Natural killer cell (primary cell): Measurements from ENCODE around the gene KIAA1328. TPM values are rescaled to one million over a fixed set of nuclear protein-coding genes. Genes with fewer than 3 reads are reported as not detected.

Source experiments
- ATAC-seq, 3 donors: fragments of 150-1000 bp in 2 of 3; fragments of 200-7000 bp in 1 of 3; cut with Tn5 transposase; 1 replicate in 1 of 3; 2 replicates in 2 of 3; pipeline ENCODE4 v1.10.0; 2021; ENCODE audit warnings: mild to moderate bottlenecking in 2 of 3, moderate library complexity in 2 of 3
- DNase-seq, 2 donors: peaks; one replicate each; pipeline versions ENCODE4 v3.0.0 to v3.0.0-alpha.2; 2013 to 2021; ENCODE audit warnings: mixed read lengths in 1 of 2
- H3K27ac ChIP-seq: one replicate; pipeline ENCODE4 v1.5.1; 2013; ENCODE audit warnings: mild to moderate bottlenecking, low read length
- H3K27me3 ChIP-seq: one replicate; pipeline ENCODE4 v1.6.1; 2013; ENCODE audit warnings: low read length; ENCODE audit not compliant: control insufficient read depth, insufficient read depth
- H3K36me3 ChIP-seq: one replicate; pipeline ENCODE4 v1.6.1; 2013; ENCODE audit warnings: low read length; ENCODE audit not compliant: control insufficient read depth, insufficient read depth
- H3K4me1 ChIP-seq: one replicate; pipeline ENCODE4 v1.6.1; 2013; ENCODE audit warnings: low read length; ENCODE audit not compliant: control insufficient read depth, insufficient read depth
- H3K4me3 ChIP-seq: one replicate; pipeline ENCODE4 v1.5.1; 2013; ENCODE audit warnings: low read length
- H3K9me3 ChIP-seq: one replicate; pipeline ENCODE4 v1.6.1; 2013; ENCODE audit warnings: low read length; ENCODE audit not compliant: control insufficient read depth, insufficient read depth
- H3K27ac Mint-ChIP-seq, 2 donors: one replicate each; pipeline ENCODE4 v1.8.0; 2022; ENCODE audit warnings: mild to moderate bottlenecking in 2 of 2, mixed read lengths in 2 of 2, moderate library complexity in 1 of 2
- H3K27me3 Mint-ChIP-seq, 2 donors: one replicate each; pipeline ENCODE4 v1.8.0; 2022; ENCODE audit warnings: low read depth in 2 of 2, mixed read lengths in 2 of 2
- H3K36me3 Mint-ChIP-seq: one replicate; pipeline ENCODE4 v1.8.0; 2022; ENCODE audit warnings: mixed read lengths
- H3K4me1 Mint-ChIP-seq, 2 donors: one replicate each; pipeline ENCODE4 v1.8.0; 2022; ENCODE audit warnings: mixed read lengths in 2 of 2
- H3K4me3 Mint-ChIP-seq: one replicate; pipeline ENCODE4 v1.8.0; 2022; ENCODE audit warnings: mild to moderate bottlenecking, moderate library complexity, mixed read lengths
- H3K9me3 Mint-ChIP-seq, 2 donors: one replicate each; pipeline ENCODE4 v1.8.0; 2022; ENCODE audit warnings: mixed read lengths in 2 of 2
- WGBS: methylation state at CpG from one replicate; pipeline ENCODE4 v1.1.7; 2013; ENCODE audit warnings: missing lambda C conversion rate; ENCODE audit not compliant: insufficient coverage; 5-methylcytosine and 5-hydroxymethylcytosine counted together
- intact Hi-C: fragments of 100-400 bp; cut with micrococcal nuclease; formaldehyde crosslinking; loops from one replicate; pipeline ENCODE4 v1.14.2; 2022
- total RNA-seq, 4 donors: library from RNA; stranded (reverse); fragments of 120-200 nt in 1 of 4; gene quantifications; one replicate each; pipeline versions ENCODE4 v1.2.3 to v1.2.4, GENCODE V29; 2013 to 2022
- TF ChIP-seq, protein P1 (sequence below): fragments of 200-600 bp; IDR thresholded peaks from one replicate; pipeline ENCODE4 v1.8.0; 2022; ENCODE audit warnings: antibody characterized with exemption

Gene KIAA1328
- total RNA-seq, 3 donors from 2014 or later (not counting 1 experiment from before 2014, with no cell fraction given) = 12.3 to 14.3 (median 13.2) TPM

DNA sequence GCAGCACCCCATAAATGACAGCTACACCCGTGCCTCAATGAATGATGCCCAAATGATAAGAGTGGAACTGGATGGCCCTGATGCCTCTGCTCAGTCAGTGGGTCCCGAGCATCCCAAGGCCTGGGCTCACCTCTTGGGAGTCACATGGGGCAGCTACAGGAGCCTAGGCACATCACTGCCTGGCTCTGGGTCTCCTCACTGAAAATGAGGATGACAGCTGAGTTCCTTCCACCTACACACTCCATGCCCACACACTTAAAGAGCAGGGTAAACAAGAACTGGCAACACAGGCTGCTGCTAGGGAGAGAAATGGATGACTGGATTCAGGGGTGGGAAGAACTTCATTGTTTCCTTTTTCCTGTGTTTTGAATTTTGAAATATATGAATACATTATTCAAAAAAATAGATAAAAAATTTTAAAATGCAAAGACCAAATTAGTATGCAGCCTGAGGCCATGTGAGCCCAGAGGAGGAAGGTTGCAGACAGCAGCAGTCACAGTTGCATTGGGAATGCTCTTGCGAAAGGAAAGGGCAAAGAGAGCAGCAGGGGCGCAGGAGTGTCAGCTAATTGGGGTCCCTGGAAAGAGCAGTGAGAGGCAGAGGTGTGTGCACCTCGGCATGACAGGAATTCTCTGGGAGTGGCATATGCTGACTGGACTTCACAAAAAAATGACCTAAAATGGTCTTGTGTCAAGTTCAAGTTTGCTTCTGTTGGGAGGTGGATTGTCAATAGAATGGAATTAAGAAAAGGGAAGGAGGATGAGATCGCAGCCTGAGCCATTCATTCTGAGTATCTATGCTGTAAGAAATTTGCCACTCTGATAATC is 409.6 kb downstream of the KIAA1328 start:
- no peak for DNase-seq
- no peak overlapping the region for H3K4me3 ChIP-seq
- H3K27ac ChIP-seq = no peak overlapping the region
- ATAC-seq = no peak
- Mint-ChIP-seq H3K4me1 (no peaks in the 10 kb centered on the region), H3K27ac (no peak overlapping the region), H3K9me3 (no peaks in the 10 kb centered on the region), H3K4me3 (no peak overlapping the region), H3K36me3 (peaks cover 3% of the 10 kb centered on the region), H3K27me3 (peaks cover 13% of the 10 kb centered on the region in 2 donors)
- H3K4me1 ChIP-seq = no peaks in the 10 kb centered on the region
- TF ChIP-seq, protein P1, sequence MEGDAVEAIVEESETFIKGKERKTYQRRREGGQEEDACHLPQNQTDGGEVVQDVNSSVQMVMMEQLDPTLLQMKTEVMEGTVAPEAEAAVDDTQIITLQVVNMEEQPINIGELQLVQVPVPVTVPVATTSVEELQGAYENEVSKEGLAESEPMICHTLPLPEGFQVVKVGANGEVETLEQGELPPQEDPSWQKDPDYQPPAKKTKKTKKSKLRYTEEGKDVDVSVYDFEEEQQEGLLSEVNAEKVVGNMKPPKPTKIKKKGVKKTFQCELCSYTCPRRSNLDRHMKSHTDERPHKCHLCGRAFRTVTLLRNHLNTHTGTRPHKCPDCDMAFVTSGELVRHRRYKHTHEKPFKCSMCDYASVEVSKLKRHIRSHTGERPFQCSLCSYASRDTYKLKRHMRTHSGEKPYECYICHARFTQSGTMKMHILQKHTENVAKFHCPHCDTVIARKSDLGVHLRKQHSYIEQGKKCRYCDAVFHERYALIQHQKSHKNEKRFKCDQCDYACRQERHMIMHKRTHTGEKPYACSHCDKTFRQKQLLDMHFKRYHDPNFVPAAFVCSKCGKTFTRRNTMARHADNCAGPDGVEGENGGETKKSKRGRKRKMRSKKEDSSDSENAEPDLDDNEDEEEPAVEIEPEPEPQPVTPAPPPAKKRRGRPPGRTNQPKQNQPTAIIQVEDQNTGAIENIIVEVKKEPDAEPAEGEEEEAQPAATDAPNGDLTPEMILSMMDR = no peak
- intact Hi-C loops = no loop called here
- WGBS = 88% methylated on average over 6 of the region's 6 CpGs
- peaks cover 2% of the 10 kb centered on the region for H3K27me3 ChIP-seq
- no peaks in the 10 kb centered on the region for H3K36me3 ChIP-seq
- H3K9me3 ChIP-seq = no peaks in the 10 kb centered on the region

DNA sequence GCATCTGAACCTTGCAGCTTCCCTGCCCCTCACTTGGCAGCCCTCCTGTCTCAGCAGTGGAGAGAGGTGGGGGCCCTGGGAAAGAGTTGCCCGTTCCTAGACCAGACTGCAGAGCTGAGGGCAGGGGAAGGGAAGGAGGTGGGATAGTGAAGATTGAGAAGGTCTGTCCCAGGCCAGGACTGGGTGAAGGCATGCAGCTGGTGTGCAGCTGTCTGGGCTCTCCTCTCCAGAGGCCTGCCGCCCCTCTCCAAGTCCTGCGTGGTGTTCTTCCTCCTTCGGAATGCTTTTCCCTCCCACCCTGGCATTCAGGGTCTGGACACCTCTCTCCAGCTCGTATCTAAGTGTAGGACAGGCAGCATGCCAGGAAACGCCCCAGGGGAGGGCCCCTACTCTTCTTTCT is 413.2 kb downstream of the KIAA1328 start:
- intact Hi-C loops = no loop called here
- Histone ChIP-seq H3K27ac (no peak overlapping the region), H3K36me3 (no peaks in the 10 kb centered on the region), H3K27me3 (peaks cover 4% of the 10 kb centered on the region), H3K4me3 (no peak overlapping the region), H3K9me3 (no peaks in the 10 kb centered on the region), H3K4me1 (no peaks in the 10 kb centered on the region)
- H3K4me1 Mint-ChIP-seq = no peaks in the 10 kb centered on the region
- ATAC-seq = no peak
- TF ChIP-seq, protein P1 = no peak
- WGBS = 71% methylated on average over 6 of the region's 6 CpGs
- no peak overlapping the region for H3K4me3 Mint-ChIP-seq
- no peak for DNase-seq
- no peak overlapping the region for H3K27ac Mint-ChIP-seq
- peaks cover 5% of the 10 kb centered on the region for H3K36me3 Mint-ChIP-seq
- peaks cover 2 to 4% of the 10 kb centered on the region in 2 donors for H3K9me3 Mint-ChIP-seq
- H3K27me3 Mint-ChIP-seq = peaks cover 20 to 30% of the 10 kb centered on the region in 2 donors

- Histone ChIP-seq H3K4me3 (no peak overlapping the region), H3K27ac (no peak overlapping the region), H3K36me3 (no peaks in the 10 kb centered on the region), H3K4me1 (no peaks in the 10 kb centered on the region), H3K27me3 (peaks cover 4% of the 10 kb centered on the region), H3K9me3 (no peaks in the 10 kb centered on the region)
- WGBS = 77% methylated on average over 4 of the region's 4 CpGs
- intact Hi-C loops = no loop called here
- Mint-ChIP-seq H3K36me3 (peaks cover 5% of the 10 kb centered on the region), H3K27ac (no peak overlapping the region), H3K4me1 (no peaks in the 10 kb centered on the region), H3K4me3 (no peak overlapping the region), H3K27me3 (peaks cover 20 to 30% of the 10 kb centered on the region in 2 donors), H3K9me3 (peaks cover 2 to 4% of the 10 kb centered on the region in 2 donors)
- ATAC-seq = no peak
- no peak for DNase-seq
- TF ChIP-seq, protein P1 = no peak
These were observed 414.1 kb downstream of the KIAA1328 start for GRCh38 chr18:37242826-37243560.
